ENCODE measurements around the gene GPR179.

DNA sequence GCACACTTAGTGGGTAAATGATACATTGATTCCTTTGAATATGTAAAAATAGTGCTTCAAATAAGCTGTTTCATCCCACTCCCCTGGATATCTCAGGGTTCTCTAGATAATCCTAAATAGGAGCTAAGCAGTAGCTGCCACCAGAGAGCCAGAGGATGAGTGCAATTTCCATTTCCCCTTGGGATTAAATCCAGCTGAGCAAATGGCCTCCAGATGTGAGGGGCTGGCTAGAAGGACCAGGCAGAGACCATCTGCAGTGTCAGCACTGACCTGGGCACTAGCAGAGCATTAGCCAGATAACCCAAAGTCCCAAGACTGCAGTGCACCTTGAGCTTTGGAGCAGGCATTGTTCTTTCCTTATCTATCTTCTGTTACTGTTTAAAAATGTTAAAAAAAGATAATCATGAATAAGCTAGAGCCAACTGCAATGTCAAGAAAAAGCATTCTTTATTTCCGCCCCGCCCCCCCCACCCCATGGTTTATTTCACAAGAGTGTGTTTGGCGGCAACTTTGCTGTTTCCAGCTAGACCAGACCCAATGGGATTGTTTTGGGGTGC is 19.5 kb downstream of the GPR179 start:
- TF ChIP-seq CTCF (IDR thresholded peaks at IDR 0.05) (no peak), EP300 (IDR thresholded peaks at IDR 0.05) (no peak), POLR2A (IDR thresholded peaks at IDR 0.05) (no peak)

Data from ovary (tissue), 3 donors.